Left lung (tissue), 10 donors: ENCODE data around the gene FAM13C. TPM values are rescaled to one million over a fixed set of nuclear protein-coding genes. Genes with fewer than 3 reads are reported as not detected.

Experiments
- ATAC-seq: fragments of 200-7000 bp; cut with Tn5 transposase; one replicate; pipeline ENCODE4 v1.9.1; 2020; ENCODE audit warnings: moderate library complexity
- DNase-seq, 4 donors: peaks; one replicate each; pipeline ENCODE4 v3.0.0-alpha.2; 2013 to 2020
- H3K27ac ChIP-seq, 2 donors: fragments of 200-600 bp; sonication (generic) in 1 of 2; one replicate each; pipeline versions ENCODE4 v1.5.0 to v1.8.0; 2020 to 2021
- H3K27me3 ChIP-seq, 2 donors: fragments of 200-600 bp; sonication (generic) in 1 of 2; one replicate each; pipeline versions ENCODE4 v1.5.0 to v1.8.0; 2020 to 2021
- H3K36me3 ChIP-seq, 2 donors: fragments of 200-600 bp; sonication (generic) in 1 of 2; one replicate each; pipeline versions ENCODE4 v1.5.0 to v1.8.0; 2020 to 2021
- H3K4me1 ChIP-seq, 2 donors: fragments of 200-600 bp; one replicate each; pipeline ENCODE4 v1.8.0; 2021
- H3K4me3 ChIP-seq, 2 donors: fragments of 200-600 bp; sonication (generic) in 1 of 2; one replicate each; pipeline versions ENCODE4 v1.5.0 to v1.8.0; 2020 to 2021; ENCODE audit warnings: mild to moderate bottlenecking in 1 of 2
- H3K9me3 ChIP-seq, 2 donors: fragments of 200-600 bp; sonication (generic) in 1 of 2; one replicate each; pipeline versions ENCODE4 v1.5.0 to v1.8.0; 2020 to 2021
- intact Hi-C, 2 donors: fragments of 100-400 bp; cut with DNase I; formaldehyde crosslinking; loops; one replicate each; pipeline versions ENCODE4 v1.11.2 to v1.14.2; 2022
- polyA plus RNA-seq, 6 donors: library from polyadenylated mRNA; unstranded; fragments of 120-200 nt; gene quantifications; one replicate each; pipeline ENCODE4 v1.2.1, GENCODE V29; 2013; ENCODE audit not compliant: insufficient read length in 6 of 6
- total RNA-seq, 2 donors: library from RNA; stranded (reverse); fragmentation: NEBNext Ultra II Directional; extraction: Animal tissue kit (Norgen Biotek cat#: 25700); gene quantifications; one replicate each; pipeline ENCODE4 v1.2.1, GENCODE V29; 2021
- TF ChIP-seq, protein P1 (sequence below), 2 donors: fragments of 200-600 bp; sonication (generic) in 1 of 2; IDR thresholded peaks; one replicate each; pipeline versions ENCODE4 v1.5.0 to v1.8.0; 2021; ENCODE audit warnings: antibody characterized with exemption in 2 of 2
- donor health status: DM: no; HTN: yes; CAD: no.
- donor health status: DM: no; HTN: no; CAD: no.

Gene FAM13C
- total and polyA plus RNA-seq, 8 donors: 10.3 to 36.1 (median 25.0) TPM

DNA sequence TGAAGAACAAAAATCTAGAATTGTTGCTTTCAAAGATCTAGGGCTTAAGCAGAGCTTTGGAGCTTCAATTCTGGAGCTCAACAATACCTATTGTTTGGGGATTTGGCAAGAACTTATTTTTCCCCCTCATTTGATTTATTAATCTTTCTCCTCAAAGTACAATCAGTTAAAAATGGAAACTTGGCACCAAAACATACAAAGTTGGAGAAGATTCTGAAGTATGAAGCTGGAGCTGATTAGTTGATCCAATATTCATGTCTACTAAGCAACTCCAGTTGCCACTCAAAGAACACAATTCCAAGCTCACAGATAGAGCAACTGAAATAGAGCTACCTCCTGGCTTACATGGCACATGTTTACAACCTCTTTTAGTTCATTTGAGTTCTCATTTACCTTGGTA lies 3.8 kb downstream of the FAM13C start:
- Histone ChIP-seq H3K27me3 (peaks cover 0 to 15% of the 10 kb centered on the region in 2 donors), H3K36me3 (no peaks in the 10 kb centered on the region), H3K27ac (no peak overlapping the region), H3K4me3 (no peak overlapping the region), H3K9me3 (no peaks in the 10 kb centered on the region), H3K4me1 (no peaks in the 10 kb centered on the region)
- intact Hi-C loops: no loop called here
- TF ChIP-seq, protein P1, sequence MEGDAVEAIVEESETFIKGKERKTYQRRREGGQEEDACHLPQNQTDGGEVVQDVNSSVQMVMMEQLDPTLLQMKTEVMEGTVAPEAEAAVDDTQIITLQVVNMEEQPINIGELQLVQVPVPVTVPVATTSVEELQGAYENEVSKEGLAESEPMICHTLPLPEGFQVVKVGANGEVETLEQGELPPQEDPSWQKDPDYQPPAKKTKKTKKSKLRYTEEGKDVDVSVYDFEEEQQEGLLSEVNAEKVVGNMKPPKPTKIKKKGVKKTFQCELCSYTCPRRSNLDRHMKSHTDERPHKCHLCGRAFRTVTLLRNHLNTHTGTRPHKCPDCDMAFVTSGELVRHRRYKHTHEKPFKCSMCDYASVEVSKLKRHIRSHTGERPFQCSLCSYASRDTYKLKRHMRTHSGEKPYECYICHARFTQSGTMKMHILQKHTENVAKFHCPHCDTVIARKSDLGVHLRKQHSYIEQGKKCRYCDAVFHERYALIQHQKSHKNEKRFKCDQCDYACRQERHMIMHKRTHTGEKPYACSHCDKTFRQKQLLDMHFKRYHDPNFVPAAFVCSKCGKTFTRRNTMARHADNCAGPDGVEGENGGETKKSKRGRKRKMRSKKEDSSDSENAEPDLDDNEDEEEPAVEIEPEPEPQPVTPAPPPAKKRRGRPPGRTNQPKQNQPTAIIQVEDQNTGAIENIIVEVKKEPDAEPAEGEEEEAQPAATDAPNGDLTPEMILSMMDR (IDR thresholded peaks at IDR 0.05): no peak
- DNase-seq: no peak
- ATAC-seq: no peak

DNA sequence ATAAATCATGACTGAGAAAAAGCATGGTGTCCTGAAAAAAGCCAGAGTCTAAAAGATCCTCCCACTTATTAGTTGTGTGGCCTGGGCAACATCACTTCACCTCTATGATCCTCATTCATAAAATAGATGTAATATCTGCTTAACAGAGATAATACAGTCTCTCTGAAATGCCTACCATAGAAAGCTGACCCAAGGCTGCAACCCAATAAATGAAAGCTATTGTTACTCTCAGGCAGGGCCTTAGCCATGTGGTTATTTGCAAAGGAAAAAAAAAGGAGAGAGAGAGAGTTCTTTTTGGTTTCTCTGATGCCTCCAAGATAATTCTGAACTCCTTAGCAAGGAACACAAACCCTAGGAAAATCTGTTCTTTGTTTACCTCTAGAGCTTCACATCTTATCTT lies 7.9 kb downstream of the FAM13C start:
- Histone ChIP-seq H3K36me3 (no peaks in the 10 kb centered on the region), H3K4me1 (no peaks in the 10 kb centered on the region), H3K4me3 (no peak overlapping the region), H3K27ac (no peak overlapping the region), H3K27me3 (no peaks in the 10 kb centered on the region), H3K9me3 (no peaks in the 10 kb centered on the region)
- TF ChIP-seq, protein P1 (IDR thresholded peaks at IDR 0.05): no peak
- no peak for DNase-seq
- intact Hi-C loops: no loop called here
- ATAC-seq: no peak

DNA sequence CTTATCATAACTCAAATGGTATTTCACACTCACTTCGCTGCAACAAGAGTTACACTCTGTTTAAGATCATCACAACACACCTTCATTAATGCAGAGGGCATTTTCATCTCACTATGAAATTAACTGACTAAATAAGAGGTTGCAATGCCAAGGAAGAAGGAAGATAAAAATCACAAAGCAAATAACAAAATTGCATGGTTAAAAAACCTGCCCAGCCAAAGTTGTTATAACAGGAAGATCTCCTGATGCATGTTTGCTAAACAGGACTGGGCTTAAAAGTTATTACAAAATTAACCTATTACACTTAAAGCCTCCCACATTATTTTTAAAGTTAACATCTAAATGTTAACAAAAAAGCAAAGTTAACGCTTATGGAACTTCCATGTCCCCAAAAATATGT lies 11.8 kb downstream of the FAM13C start:
- Histone ChIP-seq H3K27me3 (no peaks in the 10 kb centered on the region), H3K9me3 (no peaks in the 10 kb centered on the region), H3K4me1 (no peaks in the 10 kb centered on the region), H3K4me3 (no peak overlapping the region), H3K27ac (no peak overlapping the region), H3K36me3 (no peaks in the 10 kb centered on the region)
- intact Hi-C loops: no loop called here
- no peak for DNase-seq
- TF ChIP-seq, protein P1 (IDR thresholded peaks at IDR 0.05): no peak
- no peak for ATAC-seq

DNA sequence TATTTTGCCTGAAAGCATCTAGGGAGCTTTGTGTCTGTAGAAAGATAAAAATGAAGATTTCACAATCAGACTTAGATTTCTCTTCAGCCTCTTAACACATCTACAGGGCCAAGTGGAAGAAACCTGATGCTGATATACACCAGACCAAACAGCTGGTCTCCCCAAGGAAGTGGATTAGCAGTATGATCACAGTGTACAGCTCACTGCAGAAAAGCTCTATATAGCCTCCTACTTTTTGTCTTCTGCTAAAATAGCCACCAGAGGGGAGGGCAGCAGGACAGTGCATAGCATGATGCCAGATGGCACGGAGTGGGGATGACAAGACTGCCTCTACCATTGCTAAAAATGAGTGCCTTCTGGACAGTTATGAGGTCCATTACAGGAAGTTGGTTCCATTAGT lies 16.0 kb downstream of the FAM13C start:
- intact Hi-C loops: no loop called here
- DNase-seq (no peak), ATAC-seq (no peak)
- TF ChIP-seq, protein P1 (IDR thresholded peaks at IDR 0.05): no peak
- Histone ChIP-seq H3K27me3 (no peaks in the 10 kb centered on the region), H3K36me3 (no peaks in the 10 kb centered on the region), H3K9me3 (no peaks in the 10 kb centered on the region), H3K4me1 (no peaks in the 10 kb centered on the region), H3K4me3 (no peak overlapping the region), H3K27ac (no peak overlapping the region)

DNA sequence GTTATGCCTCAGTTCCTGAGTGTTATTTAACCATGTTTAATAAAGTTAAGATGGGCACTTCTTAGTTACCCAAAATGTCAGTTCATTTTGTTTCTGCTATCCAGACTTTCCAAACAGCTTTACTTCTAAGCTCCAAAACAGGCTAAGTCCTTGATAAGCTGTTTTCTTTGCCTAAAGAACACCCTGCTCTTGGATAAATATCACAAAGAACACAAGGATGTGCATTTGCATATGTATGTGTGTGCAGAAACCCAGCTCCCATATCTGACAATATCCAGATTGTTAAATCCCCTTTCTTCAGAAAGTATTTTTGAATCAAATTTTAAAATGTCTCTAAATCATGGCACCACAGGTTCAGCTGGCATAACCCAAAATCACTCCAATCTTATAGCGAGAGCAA lies 19.6 kb downstream of the FAM13C start:
- ATAC-seq (no peak), DNase-seq (no peak)
- no peaks in the 10 kb centered on the region for H3K9me3 ChIP-seq
- no peaks in the 10 kb centered on the region for H3K27me3 ChIP-seq
- no peaks in the 10 kb centered on the region for H3K4me1 ChIP-seq
- H3K36me3 ChIP-seq: no peaks in the 10 kb centered on the region
- TF ChIP-seq, protein P1 (IDR thresholded peaks at IDR 0.05): no peak
- no peak overlapping the region for H3K27ac ChIP-seq
- no peak overlapping the region for H3K4me3 ChIP-seq
- intact Hi-C loops: no loop called here
